GM23338 (cell line): ENCODE results near the gene STEAP2. TPM values are rescaled to one million over a fixed set of nuclear protein-coding genes. Genes with fewer than 3 reads are reported as not detected.
"Not testable (repeated sequence)": the region's sequence is repeated elsewhere in the genome, so short reads cannot be mapped to it uniquely, and the experiment has no call there.

Experiments
- ATAC-seq: fragments of 200-7000 bp; cut with Tn5 transposase; 3 replicates; pipeline ENCODE4 v1.9.1; 2020
- DNase-seq: peaks from one replicate; pipeline ENCODE4 v3.0.0-alpha.2; 2015; ENCODE audit warnings: low spot score
- H2AFZ ChIP-seq: fragments of 200-600 bp; sonication (generic); 2 replicates; pipeline ENCODE4 v1.8.0; 2016; ENCODE audit warnings: antibody characterized with exemption, mild to moderate bottlenecking, moderate library complexity
- H3F3A ChIP-seq: fragments of 200-600 bp; sonication (generic); replicated peaks from 2 replicates; pipeline ENCODE4 v1.8.0; 2017; ENCODE audit warnings: antibody characterized with exemption, mixed run types, low read depth
- H3K27ac ChIP-seq: fragments of 200-600 bp; sonication (generic); 2 replicates; pipeline ENCODE4 v1.6.1; 2016; ENCODE audit warnings: low read depth
- H3K27me3 ChIP-seq: fragments of 200-600 bp; sonication (generic); 2 replicates; pipeline ENCODE4 v1.8.0; 2016; ENCODE audit warnings: mild to moderate bottlenecking, mixed run types, moderate library complexity; ENCODE audit not compliant: insufficient read depth
- H3K36me3 ChIP-seq: fragments of 200-600 bp; sonication (generic); 2 replicates; pipeline ENCODE4 v1.8.0; 2016; ENCODE audit warnings: mild to moderate bottlenecking; ENCODE audit not compliant: insufficient read depth
- H3K4me1 ChIP-seq: fragments of 200-600 bp; sonication (generic); 2 replicates; pipeline ENCODE4 v1.8.0; 2016; ENCODE audit warnings: mild to moderate bottlenecking, moderate library complexity; ENCODE audit not compliant: insufficient read depth
- H3K4me2 ChIP-seq: fragments of 200-600 bp; sonication (generic); 2 replicates; pipeline ENCODE4 v1.7.1; 2017; ENCODE audit warnings: mixed run types
- H3K4me3 ChIP-seq: fragments of 200-600 bp; sonication (generic); 2 replicates; pipeline ENCODE4 v1.6.1; 2016; ENCODE audit warnings: mixed run types
- H3K79me2 ChIP-seq: fragments of 200-600 bp; sonication (generic); replicated peaks from 2 replicates; pipeline ENCODE4 v1.8.0; 2017; ENCODE audit warnings: mild to moderate bottlenecking; ENCODE audit not compliant: insufficient read depth
- H3K9me2 ChIP-seq: fragments of 200-600 bp; sonication (generic); 2 replicates; pipeline ENCODE4 v1.8.0; 2017; ENCODE audit not compliant: insufficient read depth
- H4K20me1 ChIP-seq: fragments of 200-600 bp; sonication (generic); replicated peaks from 2 replicates; pipeline ENCODE4 v1.8.0; 2017; ENCODE audit warnings: mild to moderate bottlenecking; ENCODE audit not compliant: insufficient read depth
- H3K27ac Mint-ChIP-seq: 2 replicates; pipeline ENCODE4 v1.8.0; 2020; ENCODE audit warnings: inconsistent platforms, mild to moderate bottlenecking, moderate library complexity, mixed read lengths
- H3K27me3 Mint-ChIP-seq: 3 replicates; pipeline ENCODE4 v1.8.0; 2022; ENCODE audit warnings: low read depth, mild to moderate bottlenecking, moderate library complexity, mixed read lengths, inconsistent platforms; ENCODE audit not compliant: insufficient read depth, poor library complexity
- H3K36me3 Mint-ChIP-seq: 3 replicates; pipeline ENCODE4 v1.8.0; 2021; ENCODE audit warnings: low read depth, mild to moderate bottlenecking, inconsistent platforms, moderate library complexity, mixed read lengths
- H3K4me1 Mint-ChIP-seq: 3 replicates; pipeline ENCODE4 v1.8.0; 2020; ENCODE audit warnings: mild to moderate bottlenecking, inconsistent platforms, mixed read lengths
- H3K4me3 Mint-ChIP-seq: 3 replicates; pipeline ENCODE4 v1.8.0; 2021; ENCODE audit warnings: moderate library complexity, mild to moderate bottlenecking, inconsistent platforms, mixed read lengths
- H3K9me3 Mint-ChIP-seq: 3 replicates; pipeline ENCODE4 v1.8.0; 2020; ENCODE audit warnings: moderate library complexity, mild to moderate bottlenecking, inconsistent platforms, mixed read lengths
- CREB1 ChIP-seq: fragments of 250-450 bp; sonication (Bioruptor Pico); IDR thresholded peaks from 2 replicates; pipeline ENCODE4 v1.5.0; 2020; ENCODE audit warnings: low read depth, mild to moderate bottlenecking, moderate library complexity
- ETS1 ChIP-seq: IDR thresholded peaks from 2 replicates; pipeline ENCODE4 v1.6.1; 2016; ENCODE audit warnings: antibody characterized with exemption
- EZH2phosphoT487 ChIP-seq: fragments of 200-600 bp; sonication (generic); IDR thresholded peaks from one replicate; pipeline ENCODE4 v1.8.1; 2018; ENCODE audit warnings: antibody characterized with exemption; ENCODE audit not compliant: unreplicated experiment
- JUNB ChIP-seq: IDR thresholded peaks from one replicate; pipeline ENCODE4 v1.6.1; 2016; ENCODE audit warnings: antibody characterized with exemption; ENCODE audit not compliant: unreplicated experiment
- POLR2AphosphoS5 ChIP-seq: IDR thresholded peaks from 2 replicates; pipeline ENCODE4 v1.6.1; 2016; ENCODE audit warnings: antibody characterized with exemption, low read depth
- REST ChIP-seq: IDR thresholded peaks from one replicate; pipeline ENCODE4 v1.6.1; 2018; ENCODE audit warnings: antibody characterized with exemption; ENCODE audit not compliant: unreplicated experiment
- STAT1 ChIP-seq: IDR thresholded peaks from one replicate; pipeline ENCODE4 v1.6.1; 2016; ENCODE audit warnings: antibody characterized with exemption; ENCODE audit not compliant: unreplicated experiment
- ZNF114 ChIP-seq: fragments of 250-450 bp; sonication (Bioruptor Pico); IDR thresholded peaks from 2 replicates; pipeline ENCODE4 v1.5.0; 2020; ENCODE audit warnings: mild to moderate bottlenecking, moderate library complexity
- ZNF462 ChIP-seq: fragments of 250-450 bp; sonication (Bioruptor Pico); IDR thresholded peaks from 2 replicates; pipeline ENCODE4 v1.5.0; 2020; ENCODE audit warnings: mild to moderate bottlenecking, moderate library complexity
- polyA plus RNA-seq: library from polyadenylated mRNA; unstranded; fragments of >200 nt; fragmentation: Nextera tagmentation; extraction: Ambion mirVana; gene quantifications from 2 replicates; pipeline ENCODE4 v1.2.1, GENCODE V29; 2016
- total RNA-seq: library from RNA; depleted of rRNA; stranded (reverse); fragments of >200 nt; shearing (Covaris generic); gene quantifications from 2 replicates; pipeline ENCODE4 v1.2.3, GENCODE V29; 2014
- TF ChIP-seq, protein P1 (sequence below), 2 experiments: fragments of 200-600 bp in 1 of 2; sonication (generic) in 1 of 2; conservative IDR thresholded peaks; 2 replicates each; pipeline versions ENCODE4 v1.5.1 to v1.6.1; 2016 to 2017; ENCODE audit warnings: antibody characterized with exemption in 2 of 2, low read depth in 2 of 2, mild to moderate bottlenecking in 2 of 2, moderate library complexity in 1 of 2

The STEAP2 gene
- total and polyA plus RNA-seq, 2 experiments from 2014 or later: 13.1 to 22.0 TPM

DNA sequence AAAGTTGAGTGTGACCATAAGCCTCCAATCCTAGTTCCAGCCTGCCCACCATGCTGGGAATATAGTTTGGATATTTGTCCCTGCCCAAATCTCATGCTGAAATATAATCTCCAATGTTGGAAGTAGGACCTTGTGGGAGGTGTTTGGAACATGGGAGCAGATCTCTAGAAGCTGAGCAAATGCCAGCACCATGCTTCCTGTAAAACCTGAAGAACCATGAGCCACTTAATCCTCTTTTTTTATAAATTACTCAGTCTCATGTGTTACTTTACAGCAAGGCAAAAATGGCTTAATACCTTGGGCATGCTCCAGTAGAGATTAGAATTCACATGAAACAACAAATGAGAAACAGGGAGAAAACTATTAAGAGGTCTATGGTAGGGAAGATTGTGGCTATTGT, 30.1 kb upstream of the STEAP2 start:
- peaks cover 15% of the 10 kb centered on the region for H3K9me3 Mint-ChIP-seq
- H3K4me1 Mint-ChIP-seq: peaks cover 9% of the 10 kb centered on the region; the same call in 2 of the 3 replicates
- peaks cover 2% of the 10 kb centered on the region; the same call in 2 of the 3 replicates for H3K36me3 Mint-ChIP-seq
- Histone ChIP-seq H3K36me3 (no peaks in the 10 kb centered on the region), H3K4me1 (0 out of 2 replicates have a peak, but pooled peaks cover 5% of the 10 kb centered on the region), H2AFZ (no peak overlapping the region), H3K79me2 (no peaks in the 10 kb centered on the region), H3K9me2 (peaks cover 6% of the 10 kb centered on the region; the same call in 1 of the 2 replicates), H3K27me3 (no peaks in the 10 kb centered on the region), H4K20me1 (no peaks in the 10 kb centered on the region), H3F3A (no peaks in the 10 kb centered on the region), H3K4me3 (no peak overlapping the region), H3K27ac (no peak overlapping the region), H3K4me2 (no peak overlapping the region)
- no peak overlapping the region for H3K4me3 Mint-ChIP-seq
- no peak overlapping the region for H3K27ac Mint-ChIP-seq
- DNase-seq (no peak), ATAC-seq (no peak)
- H3K27me3 Mint-ChIP-seq: no peaks in the 10 kb centered on the region
- TF ChIP-seq STAT1: no peak
- no peak for TF ChIP-seq EZH2phosphoT487
- no peak for TF ChIP-seq CREB1 (CRISPR knock-in tag)
- no peak for TF ChIP-seq ZNF462 (CRISPR knock-in tag)
- TF ChIP-seq JUNB: no peak
- no peak for TF ChIP-seq REST
- TF ChIP-seq, protein P1, sequence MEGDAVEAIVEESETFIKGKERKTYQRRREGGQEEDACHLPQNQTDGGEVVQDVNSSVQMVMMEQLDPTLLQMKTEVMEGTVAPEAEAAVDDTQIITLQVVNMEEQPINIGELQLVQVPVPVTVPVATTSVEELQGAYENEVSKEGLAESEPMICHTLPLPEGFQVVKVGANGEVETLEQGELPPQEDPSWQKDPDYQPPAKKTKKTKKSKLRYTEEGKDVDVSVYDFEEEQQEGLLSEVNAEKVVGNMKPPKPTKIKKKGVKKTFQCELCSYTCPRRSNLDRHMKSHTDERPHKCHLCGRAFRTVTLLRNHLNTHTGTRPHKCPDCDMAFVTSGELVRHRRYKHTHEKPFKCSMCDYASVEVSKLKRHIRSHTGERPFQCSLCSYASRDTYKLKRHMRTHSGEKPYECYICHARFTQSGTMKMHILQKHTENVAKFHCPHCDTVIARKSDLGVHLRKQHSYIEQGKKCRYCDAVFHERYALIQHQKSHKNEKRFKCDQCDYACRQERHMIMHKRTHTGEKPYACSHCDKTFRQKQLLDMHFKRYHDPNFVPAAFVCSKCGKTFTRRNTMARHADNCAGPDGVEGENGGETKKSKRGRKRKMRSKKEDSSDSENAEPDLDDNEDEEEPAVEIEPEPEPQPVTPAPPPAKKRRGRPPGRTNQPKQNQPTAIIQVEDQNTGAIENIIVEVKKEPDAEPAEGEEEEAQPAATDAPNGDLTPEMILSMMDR (conservative IDR thresholded peaks at IDR 0.05; ENCODE audit: low read depth in 2 of 2): no peak
- no peak for TF ChIP-seq POLR2AphosphoS5
- no peak for TF ChIP-seq ZNF114 (CRISPR knock-in tag)
- no peak for TF ChIP-seq ETS1

- not testable (repeated sequence) for DNase-seq, H3K4me1 Mint-ChIP-seq, H3K4me3 Mint-ChIP-seq, ATAC-seq, H2AFZ ChIP-seq, H3K79me2 ChIP-seq, H3K4me1 ChIP-seq, H3K4me2 ChIP-seq, H3K27ac ChIP-seq, H3K4me3 ChIP-seq, H3K27me3 ChIP-seq, H4K20me1 ChIP-seq, H3K27me3 Mint-ChIP-seq, H3K27ac Mint-ChIP-seq, H3K36me3 Mint-ChIP-seq, H3K9me2 ChIP-seq, H3F3A ChIP-seq
- peaks cover 10% of the 10 kb centered on the region; the same call in 1 of the 2 replicates for H3K36me3 ChIP-seq
- peaks cover 30% of the 10 kb centered on the region for H3K9me3 Mint-ChIP-seq
Observed at GRCh38 chr7:90186290-90186689, 25.2 kb upstream of the STEAP2 start.
